Chondrocyte (in vitro differentiated cells): ENCODE measurements around the gene TRIM51G. TPM values are rescaled to one million over a fixed set of nuclear protein-coding genes. Genes with fewer than 3 reads are reported as not detected.
"Not testable (repeated sequence)": the region's sequence is repeated elsewhere in the genome, so short reads cannot be mapped to it uniquely, and the experiment has no call there.

Experiments used
- DNase-seq: peaks from one replicate; pipeline ENCODE4 v3.0.0; 2021; ENCODE audit warnings: mixed read lengths, low spot score
- H3K27ac Mint-ChIP-seq: one replicate; pipeline ENCODE4 v1.8.0; 2021; ENCODE audit warnings: mild to moderate bottlenecking, moderate library complexity, mixed read lengths; ENCODE audit not compliant: unreplicated experiment
- H3K27me3 Mint-ChIP-seq: 2 replicates; pipeline ENCODE4 v1.8.0; 2021; ENCODE audit warnings: low read depth, mixed read lengths
- H3K36me3 Mint-ChIP-seq: 2 replicates; pipeline ENCODE4 v1.8.0; 2021; ENCODE audit warnings: low read depth, mixed read lengths
- H3K4me1 Mint-ChIP-seq: 2 replicates; pipeline ENCODE4 v1.8.0; 2021; ENCODE audit warnings: low read depth, mild to moderate bottlenecking, mixed read lengths
- H3K4me3 Mint-ChIP-seq: one replicate; pipeline ENCODE4 v1.8.0; 2021; ENCODE audit warnings: mild to moderate bottlenecking, moderate library complexity, mixed read lengths; ENCODE audit not compliant: unreplicated experiment
- H3K9me3 Mint-ChIP-seq: 2 replicates; pipeline ENCODE4 v1.8.0; 2021; ENCODE audit warnings: low read depth, mixed read lengths
- long read RNA-seq: library from polyadenylated mRNA; stranded (forward); transcript quantifications from one replicate; pipeline ENCODE4 v2.0.0, GENCODE V29; 2021
- total RNA-seq: library from RNA; stranded (reverse); gene quantifications from 3 replicates; pipeline ENCODE4 v1.2.1, GENCODE V29; 2021

The TRIM51G gene
- not detected in 3 replicates for total RNA-seq
- long read RNA-seq = 0 reads

GRCh38 chr11:48983785-48984184, at the start of gene TRIM51G:
TSS of gene TRIM51G (minus strand) at chr11:48983885. CDS start at chr11:48981695, 2,190 bp downstream.
- DNase-seq, H3K27me3 Mint-ChIP-seq, H3K4me1 Mint-ChIP-seq, H3K36me3 Mint-ChIP-seq, H3K27ac Mint-ChIP-seq, H3K4me3 Mint-ChIP-seq: not testable (repeated sequence)
- peaks cover 23% of the 10 kb centered on the region for H3K9me3 Mint-ChIP-seq

- H3K36me3 Mint-ChIP-seq, H3K4me3 Mint-ChIP-seq, H3K4me1 Mint-ChIP-seq, H3K27ac Mint-ChIP-seq, DNase-seq, H3K27me3 Mint-ChIP-seq: not testable (repeated sequence)
- H3K9me3 Mint-ChIP-seq = peaks cover 11% of the 10 kb centered on the region
Observed at GRCh38 chr11:49028523-49028922, 44.8 kb upstream of the TRIM51G start, which contains the start of gene TRIM49B. TSS of gene TRIM49B (plus strand) at chr11:49028823. CDS start at chr11:49031600, 2,777 bp downstream.

DNA sequence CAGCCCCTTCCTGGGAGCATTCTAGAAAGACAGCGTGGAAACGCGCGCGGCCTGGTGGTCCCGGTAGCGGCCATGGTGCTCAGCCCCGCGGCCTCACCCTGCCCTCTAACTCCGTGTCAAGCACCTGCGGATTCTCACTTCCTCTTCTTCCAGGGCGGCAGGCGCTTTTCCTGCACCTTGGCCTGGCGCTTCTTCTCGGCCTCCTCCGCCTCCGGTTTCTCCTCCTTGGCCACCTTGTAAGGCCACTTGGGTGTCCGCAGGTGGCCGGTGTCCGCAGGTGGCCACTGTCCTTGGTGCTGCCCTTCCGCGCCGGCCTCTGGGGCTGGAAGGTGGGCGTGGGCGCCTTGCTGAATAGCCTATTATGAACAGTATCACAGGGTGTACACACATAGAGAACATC, 15.1 kb downstream of the TRIM51G start:
- not testable (repeated sequence) for H3K36me3 Mint-ChIP-seq, H3K4me1 Mint-ChIP-seq, H3K27ac Mint-ChIP-seq, DNase-seq, H3K4me3 Mint-ChIP-seq, H3K27me3 Mint-ChIP-seq
- peaks cover 27% of the 10 kb centered on the region for H3K9me3 Mint-ChIP-seq

DNA sequence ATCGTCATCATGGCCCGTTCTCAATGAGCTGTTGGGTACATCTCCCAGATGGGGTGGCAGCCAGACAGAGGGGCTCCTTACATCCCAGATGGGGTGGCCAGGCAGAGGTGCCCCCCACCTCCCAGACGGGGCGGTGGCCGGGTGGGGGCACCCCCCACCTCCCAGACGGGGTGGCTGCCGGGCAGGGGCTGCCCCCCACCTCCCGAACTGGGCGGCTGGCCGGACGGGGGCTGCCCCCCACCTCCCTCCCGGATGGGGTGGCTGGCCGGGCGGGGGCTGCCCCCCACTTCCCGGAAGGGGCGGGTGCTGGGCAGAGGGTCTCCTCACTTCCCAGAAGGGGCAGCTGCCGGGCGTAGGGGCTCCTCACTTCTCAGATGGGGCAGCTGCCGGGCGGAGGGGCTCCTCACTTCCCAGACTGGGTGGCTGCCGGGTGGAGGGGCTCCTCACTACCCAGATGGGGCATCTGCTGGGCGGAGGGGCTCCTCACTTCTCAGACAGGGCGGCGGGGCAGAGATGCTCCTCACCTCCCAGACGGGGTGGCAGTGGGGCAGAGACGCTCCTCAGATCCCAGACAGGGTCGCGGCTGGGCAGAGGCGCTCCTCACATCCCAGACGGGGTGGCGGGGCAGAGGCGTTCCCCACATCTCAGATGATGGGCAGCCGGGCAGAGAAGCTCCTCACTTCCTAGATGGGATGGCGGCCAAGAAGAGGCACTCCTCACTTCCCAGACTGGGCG, 28.2 kb downstream of the TRIM51G start:
- peaks cover 15% of the 10 kb centered on the region for H3K9me3 Mint-ChIP-seq
- not testable (repeated sequence) for H3K4me3 Mint-ChIP-seq, DNase-seq, H3K36me3 Mint-ChIP-seq, H3K27ac Mint-ChIP-seq, H3K4me1 Mint-ChIP-seq, H3K27me3 Mint-ChIP-seq

- not testable (repeated sequence) for H3K27me3 Mint-ChIP-seq, H3K27ac Mint-ChIP-seq, H3K4me1 Mint-ChIP-seq, DNase-seq, H3K36me3 Mint-ChIP-seq, H3K4me3 Mint-ChIP-seq
- peaks cover 23% of the 10 kb centered on the region for H3K9me3 Mint-ChIP-seq
Observed at GRCh38 chr11:48945796-48946195, 37.9 kb downstream of the TRIM51G start.

Other genes with a start within 250 kb of the TRIM51G start
- not detected in 3 replicates for gene TRIM49B, start 44.9 kb upstream of the TRIM51G start, total RNA-seq
- gene TRIM64C, start 75.2 kb upstream of the TRIM51G start, total RNA-seq = not detected in 3 replicates
- gene FOLH1, start 224.7 kb upstream of the TRIM51G start, total RNA-seq = not detected in 3 replicates